ENCODE results near the gene IFI6.
A peak's percentile ranks its signal among the peaks of the same experiment; 100 is the strongest.
"Not testable (repeated sequence)": the region's sequence is repeated elsewhere in the genome, so short reads cannot be mapped to it uniquely, and the experiment has no call there.

IFI6 gene

GRCh38 chr1:27624467-27625178, 47.4 kb downstream of the IFI6 start:
- peaks cover 3% of the 10 kb centered on the region for H3K27me3 ChIP-seq (ENCODE audit: insufficient read depth, insufficient read length)
- H3K9me3 ChIP-seq (ENCODE audit: insufficient read depth, low read length) = no peaks in the 10 kb centered on the region
- H3K9ac ChIP-seq (ENCODE audit: insufficient read length, low read depth) = no peak overlapping the region
- no peak overlapping the region for H3K4me3 ChIP-seq (ENCODE audit: insufficient read length, low read depth)
- no peak for TF ChIP-seq YY1 (IDR thresholded peaks at IDR 0.05; ENCODE audit: insufficient read depth, insufficient read length)
- no peak for TF ChIP-seq SUZ12 (IDR thresholded peaks at IDR 0.05; ENCODE audit: extremely low read depth, insufficient read depth, insufficient read length)
- TF ChIP-seq ZNF274 (IDR thresholded peaks at IDR 0.05; ENCODE audit: low read depth, low read length) = no peak
- H3K4me1 ChIP-seq (ENCODE audit: insufficient read depth, insufficient read length) = peaks cover 24% of the 10 kb centered on the region
- no peaks in the 10 kb centered on the region for H3K36me3 ChIP-seq (ENCODE audit: insufficient read depth, insufficient read length, low read length)
- no peak for DNase-seq (ENCODE audit: low read depth, low spot score)

- TF ChIP-seq SUZ12 (IDR thresholded peaks at IDR 0.05; ENCODE audit: extremely low read depth, insufficient read depth, insufficient read length) = no peak
- no peak for TF ChIP-seq YY1 (IDR thresholded peaks at IDR 0.05; ENCODE audit: insufficient read depth, insufficient read length)
- no peak for TF ChIP-seq ZNF274 (IDR thresholded peaks at IDR 0.05; ENCODE audit: low read depth, low read length)
- no peak overlapping the region for H3K4me3 ChIP-seq (ENCODE audit: insufficient read length, low read depth)
- DNase-seq (ENCODE audit: low read depth, low spot score) = no peak
Measured at GRCh38 chr1:27623327-27624212, 48.4 kb downstream of the IFI6 start.

DNA sequence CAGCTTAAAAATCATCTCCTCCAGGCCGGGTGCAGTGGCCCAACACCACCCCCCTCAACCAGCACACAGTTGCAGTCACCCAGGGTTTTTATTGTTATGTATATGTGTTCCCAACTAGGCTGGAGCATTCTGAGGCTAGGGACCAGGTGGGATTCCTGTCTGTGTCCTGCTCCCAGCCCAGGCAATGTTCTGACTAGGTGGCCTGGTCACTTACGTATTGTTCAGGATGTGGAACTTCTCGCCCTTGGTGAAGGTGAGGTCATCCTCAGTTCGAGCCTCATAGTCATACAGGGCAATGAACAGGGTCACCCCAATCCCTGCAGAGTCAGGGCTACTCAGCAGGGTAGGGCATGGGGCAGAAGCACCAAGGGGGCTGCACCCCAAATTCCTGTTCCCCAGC, 49.2 kb downstream of the IFI6 start:
- Histone ChIP-seq H3K4me1 (ENCODE audit: insufficient read depth, insufficient read length) (peaks cover 20% of the 10 kb centered on the region), H3K9ac (ENCODE audit: insufficient read length, low read depth) (no peak overlapping the region), H3K27me3 (ENCODE audit: insufficient read depth, insufficient read length) (no peaks in the 10 kb centered on the region), H3K36me3 (ENCODE audit: insufficient read depth, insufficient read length, low read length) (no peaks in the 10 kb centered on the region), H3K9me3 (ENCODE audit: insufficient read depth, low read length) (no peaks in the 10 kb centered on the region), H3K4me3 (ENCODE audit: insufficient read length, low read depth) (no peak overlapping the region)
- DNase-seq (ENCODE audit: low read depth, low spot score) = no peak
- no peak for TF ChIP-seq SUZ12 (IDR thresholded peaks at IDR 0.05; ENCODE audit: extremely low read depth, insufficient read depth, insufficient read length)
- no peak for TF ChIP-seq ZNF274 (IDR thresholded peaks at IDR 0.05; ENCODE audit: low read depth, low read length)
- no peak for TF ChIP-seq YY1 (IDR thresholded peaks at IDR 0.05; ENCODE audit: insufficient read depth, insufficient read length)

More at GRCh38 chr1:27623327-27624212, 48.4 kb downstream of the IFI6 start:
- H3K4me1 ChIP-seq (ENCODE audit: insufficient read depth, insufficient read length) = peaks cover 21% of the 10 kb centered on the region
- H3K9me3 ChIP-seq (ENCODE audit: insufficient read depth, low read length) = no peaks in the 10 kb centered on the region
- H3K27me3 ChIP-seq (ENCODE audit: insufficient read depth, insufficient read length) = no peaks in the 10 kb centered on the region
- H3K36me3 ChIP-seq (ENCODE audit: insufficient read depth, insufficient read length, low read length) = no peaks in the 10 kb centered on the region
- no peak overlapping the region for H3K9ac ChIP-seq (ENCODE audit: insufficient read length, low read depth)

- no peak overlapping the region for H3K4me3 ChIP-seq (ENCODE audit: insufficient read length, low read depth)
- no peak for TF ChIP-seq SUZ12 (IDR thresholded peaks at IDR 0.05; ENCODE audit: extremely low read depth, insufficient read depth, insufficient read length)
- TF ChIP-seq ZNF274 (IDR thresholded peaks at IDR 0.05; ENCODE audit: low read depth, low read length) = no peak
- TF ChIP-seq YY1 (IDR thresholded peaks at IDR 0.05; ENCODE audit: insufficient read depth, insufficient read length) = no peak
- DNase-seq (ENCODE audit: low read depth, low spot score) = no peak
- peak overlapping the region; percentile 37 for H3K9ac ChIP-seq (ENCODE audit: insufficient read length, low read depth)
- no peaks in the 10 kb centered on the region for H3K36me3 ChIP-seq (ENCODE audit: insufficient read depth, insufficient read length, low read length)
- no peaks in the 10 kb centered on the region for H3K9me3 ChIP-seq (ENCODE audit: insufficient read depth, low read length)
- no peaks in the 10 kb centered on the region for H3K27me3 ChIP-seq (ENCODE audit: insufficient read depth, insufficient read length)
- peaks cover 29% of the 10 kb centered on the region for H3K4me1 ChIP-seq (ENCODE audit: insufficient read depth, insufficient read length)
Measured at GRCh38 chr1:27621051-27621920, 50.7 kb downstream of the IFI6 start.

DNA sequence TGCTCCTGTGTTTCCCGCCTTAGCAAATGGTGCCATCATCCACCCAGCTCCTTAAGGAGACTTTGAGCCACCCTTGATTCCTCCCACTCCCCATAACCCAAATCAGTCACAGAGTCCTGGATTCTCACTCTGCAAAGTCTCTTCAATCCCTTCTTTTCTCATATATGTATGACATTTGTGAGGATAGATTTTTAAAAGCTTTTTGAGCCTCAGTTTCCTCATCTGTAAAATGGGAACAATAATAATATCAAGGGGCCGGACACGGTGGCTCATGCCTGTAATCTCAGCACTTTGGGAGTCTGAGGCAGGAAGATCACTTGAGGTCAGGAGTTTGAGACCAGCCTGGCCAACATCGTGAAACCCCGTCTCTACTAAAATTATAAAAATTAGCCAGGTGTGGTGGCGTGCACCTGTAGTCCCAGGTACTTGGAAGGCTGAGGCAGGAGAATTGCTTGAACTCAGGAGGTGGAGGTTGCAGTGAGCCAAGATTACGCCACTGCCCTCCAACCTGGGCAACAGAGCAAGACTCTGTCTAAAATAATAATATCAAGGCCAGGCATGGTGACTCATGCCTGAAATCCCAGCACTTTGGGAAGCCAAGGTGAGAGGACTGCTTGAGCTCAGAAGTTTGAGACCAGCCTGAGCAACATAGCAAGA, 52.1 kb downstream of the IFI6 start:
- not testable (repeated sequence) for H3K36me3 ChIP-seq (ENCODE audit: insufficient read depth, insufficient read length, low read length); H3K9ac ChIP-seq (ENCODE audit: insufficient read length, low read depth); H3K4me3 ChIP-seq (ENCODE audit: insufficient read length, low read depth); H3K27me3 ChIP-seq (ENCODE audit: insufficient read depth, insufficient read length); DNase-seq (ENCODE audit: low read depth, low spot score); H3K9me3 ChIP-seq (ENCODE audit: insufficient read depth, low read length)
- peaks cover 31% of the 10 kb centered on the region for H3K4me1 ChIP-seq (ENCODE audit: insufficient read depth, insufficient read length)

- TF ChIP-seq SUZ12 (IDR thresholded peaks at IDR 0.05; ENCODE audit: extremely low read depth, insufficient read depth, insufficient read length) (no peak), ZNF274 (IDR thresholded peaks at IDR 0.05; ENCODE audit: low read depth, low read length) (no peak), YY1 (IDR thresholded peaks at IDR 0.05; ENCODE audit: insufficient read depth, insufficient read length) (no peak)
- Histone ChIP-seq H3K9ac (ENCODE audit: insufficient read length, low read depth) (no peak overlapping the region), H3K9me3 (ENCODE audit: insufficient read depth, low read length) (no peaks in the 10 kb centered on the region), H3K4me1 (ENCODE audit: insufficient read depth, insufficient read length) (peaks cover 33% of the 10 kb centered on the region), H3K27me3 (ENCODE audit: insufficient read depth, insufficient read length) (no peaks in the 10 kb centered on the region), H3K36me3 (ENCODE audit: insufficient read depth, insufficient read length, low read length) (no peaks in the 10 kb centered on the region), H3K4me3 (ENCODE audit: insufficient read length, low read depth) (no peak overlapping the region)
- no peak for DNase-seq (ENCODE audit: low read depth, low spot score)
Measured at GRCh38 chr1:27618341-27619082, 53.5 kb downstream of the IFI6 start.

Measured in NT2/D1 (cell line).